Esophagus squamous epithelium (tissue), 4 donors: ENCODE data around the gene FYTTD1.

Source experiments
- CTCF ChIP-seq, 6 experiments: fragments of 450-650 bp in 4 of 6; fragments of 200-600 bp in 2 of 6; sonication (generic) in 2 of 6; IDR thresholded peaks; one replicate each; pipeline ENCODE4 v1.5.1; 2016 to 2019; ENCODE audit warnings: antibody characterized with exemption in 6 of 6, mild to moderate bottlenecking in 4 of 6, moderate library complexity in 4 of 6
- POLR2A ChIP-seq, 4 donors: fragments of 450-650 bp; IDR thresholded peaks; one replicate each; pipeline ENCODE4 v1.6.1; 2017; ENCODE audit warnings: antibody characterized with exemption in 4 of 4, mild to moderate bottlenecking in 4 of 4, moderate library complexity in 3 of 4

GRCh38 chr3:197807969-197808587, 58.4 kb downstream of the FYTTD1 start:
- TF ChIP-seq POLR2A (IDR thresholded peaks at IDR 0.05): no peak
- no peak for TF ChIP-seq CTCF (IDR thresholded peaks at IDR 0.05)
